ENCODE measurements around the gene XRCC3. TPM values are rescaled to one million over a fixed set of nuclear protein-coding genes. Genes with fewer than 3 reads are reported as not detected.

Gene XRCC3
- polyA plus RNA-seq, 3 donors: 13.1 to 19.2 (median 15.5) TPM

GRCh38 chr14:103729496-103730448 lies 14.5 kb upstream of the XRCC3 start:
- no peak for DNase-seq (ENCODE audit: extremely low read depth in 1 of 11, low read depth in 9 of 11, low spot score in 4 of 11)

GRCh38 chr14:103728721-103729120 lies 13.5 kb upstream of the XRCC3 start:
- no peak for DNase-seq (ENCODE audit: extremely low read depth in 1 of 11, low read depth in 9 of 11, low spot score in 4 of 11)

GRCh38 chr14:103728141-103728540 lies 12.9 kb upstream of the XRCC3 start:
- DNase-seq (ENCODE audit: extremely low read depth in 1 of 11, low read depth in 9 of 11, low spot score in 4 of 11): no peak

- DNase-seq (ENCODE audit: extremely low read depth in 1 of 11, low read depth in 9 of 11, low spot score in 4 of 11): no peak
These were observed 12.2 kb upstream of the XRCC3 start for GRCh38 chr14:103727313-103727980.

GRCh38 chr14:103726474-103726873 lies 11.2 kb upstream of the XRCC3 start:
- no peak for DNase-seq (ENCODE audit: extremely low read depth in 1 of 11, low read depth in 9 of 11, low spot score in 4 of 11)

GRCh38 chr14:103725739-103726395 lies 10.6 kb upstream of the XRCC3 start:
- DNase-seq (ENCODE audit: extremely low read depth in 1 of 11, low read depth in 9 of 11, low spot score in 4 of 11): no peak

GRCh38 chr14:103725001-103725682 lies 9.9 kb upstream of the XRCC3 start:
- no peak for DNase-seq (ENCODE audit: extremely low read depth in 1 of 11, low read depth in 9 of 11, low spot score in 4 of 11)

- DNase-seq (ENCODE audit: extremely low read depth in 1 of 11, low read depth in 9 of 11, low spot score in 4 of 11): no peak
These were observed 8.9 kb upstream of the XRCC3 start for GRCh38 chr14:103724116-103724515.

GRCh38 chr14:103723748-103724081 lies 8.5 kb upstream of the XRCC3 start:
- no peak for DNase-seq (ENCODE audit: extremely low read depth in 1 of 11, low read depth in 9 of 11, low spot score in 4 of 11)

GRCh38 chr14:103721334-103722120 lies 6.3 kb upstream of the XRCC3 start:
- DNase-seq (ENCODE audit: extremely low read depth in 1 of 11, low read depth in 9 of 11, low spot score in 4 of 11): no peak

GRCh38 chr14:103719751-103720150 lies 4.5 kb upstream of the XRCC3 start:
- DNase-seq (ENCODE audit: extremely low read depth in 1 of 11, low read depth in 9 of 11, low spot score in 4 of 11): no peak

GRCh38 chr14:103718572-103718971 lies 3.3 kb upstream of the XRCC3 start:
- DNase-seq (ENCODE audit: extremely low read depth in 1 of 11, low read depth in 9 of 11, low spot score in 4 of 11): no peak

- DNase-seq (ENCODE audit: extremely low read depth in 1 of 11, low read depth in 9 of 11, low spot score in 4 of 11): no peak
These were observed 1.7 kb upstream of the XRCC3 start for GRCh38 chr14:103716899-103717411.

- no peak for DNase-seq (ENCODE audit: extremely low read depth in 1 of 11, low read depth in 9 of 11, low spot score in 4 of 11)
These were observed 995 bp upstream of the XRCC3 start for GRCh38 chr14:103716091-103716801.

GRCh38 chr14:103714063-103714724 lies 1.1 kb downstream of the XRCC3 start:
- no peak for DNase-seq (ENCODE audit: extremely low read depth in 1 of 11, low read depth in 9 of 11, low spot score in 4 of 11)

GRCh38 chr14:103713304-103714062 lies 1.8 kb downstream of the XRCC3 start:
- no peak for DNase-seq (ENCODE audit: extremely low read depth in 1 of 11, low read depth in 9 of 11, low spot score in 4 of 11)

All from renal cortex interstitium (tissue), 11 donors.